Measurements from ENCODE around the gene SLC10A2.

DNA sequence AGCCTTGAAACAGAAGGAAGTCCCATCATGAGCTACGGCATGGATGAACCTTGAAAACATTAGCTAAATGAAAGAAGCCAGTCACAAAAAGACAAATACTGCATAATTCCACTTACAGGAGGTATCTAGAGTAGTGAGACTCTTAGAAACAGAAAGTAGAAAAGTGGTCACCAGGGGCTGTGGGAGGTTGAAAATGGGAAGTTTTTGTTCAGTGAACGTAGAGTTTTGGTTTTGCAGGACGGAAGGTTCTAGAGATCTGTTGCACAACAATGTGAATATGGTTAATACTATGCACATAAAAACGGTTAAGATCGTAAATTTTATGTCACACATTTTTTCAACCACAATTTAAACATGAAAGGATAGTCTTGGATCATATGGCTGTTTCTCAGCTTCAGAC is 11.9 kb upstream of the SLC10A2 start:
- TF ChIP-seq, protein P1, sequence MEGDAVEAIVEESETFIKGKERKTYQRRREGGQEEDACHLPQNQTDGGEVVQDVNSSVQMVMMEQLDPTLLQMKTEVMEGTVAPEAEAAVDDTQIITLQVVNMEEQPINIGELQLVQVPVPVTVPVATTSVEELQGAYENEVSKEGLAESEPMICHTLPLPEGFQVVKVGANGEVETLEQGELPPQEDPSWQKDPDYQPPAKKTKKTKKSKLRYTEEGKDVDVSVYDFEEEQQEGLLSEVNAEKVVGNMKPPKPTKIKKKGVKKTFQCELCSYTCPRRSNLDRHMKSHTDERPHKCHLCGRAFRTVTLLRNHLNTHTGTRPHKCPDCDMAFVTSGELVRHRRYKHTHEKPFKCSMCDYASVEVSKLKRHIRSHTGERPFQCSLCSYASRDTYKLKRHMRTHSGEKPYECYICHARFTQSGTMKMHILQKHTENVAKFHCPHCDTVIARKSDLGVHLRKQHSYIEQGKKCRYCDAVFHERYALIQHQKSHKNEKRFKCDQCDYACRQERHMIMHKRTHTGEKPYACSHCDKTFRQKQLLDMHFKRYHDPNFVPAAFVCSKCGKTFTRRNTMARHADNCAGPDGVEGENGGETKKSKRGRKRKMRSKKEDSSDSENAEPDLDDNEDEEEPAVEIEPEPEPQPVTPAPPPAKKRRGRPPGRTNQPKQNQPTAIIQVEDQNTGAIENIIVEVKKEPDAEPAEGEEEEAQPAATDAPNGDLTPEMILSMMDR (conservative IDR thresholded peaks at IDR 0.05; ENCODE audit: low read length) = no peak
- no peak for TF ChIP-seq EZH2phosphoT487 (IDR thresholded peaks at IDR 0.05; ENCODE audit: borderline replicate concordance, low read depth, low read length)

Data from OCI-LY7 (cell line).